Retina (tissue), 1 donor: Measurements from ENCODE around the gene SEPTIN10.
"Not testable (repeated sequence)": the region's sequence is repeated elsewhere in the genome, so short reads cannot be mapped to it uniquely, and the experiment has no call there.

Experiments
- DNase-seq: peaks from one replicate; pipeline ENCODE4 v3.0.0-alpha.2; 2016

The SEPTIN10 gene

GRCh38 chr2:109542384-109542783, 71.4 kb downstream of the SEPTIN10 start:
- DNase-seq: no peak

DNA sequence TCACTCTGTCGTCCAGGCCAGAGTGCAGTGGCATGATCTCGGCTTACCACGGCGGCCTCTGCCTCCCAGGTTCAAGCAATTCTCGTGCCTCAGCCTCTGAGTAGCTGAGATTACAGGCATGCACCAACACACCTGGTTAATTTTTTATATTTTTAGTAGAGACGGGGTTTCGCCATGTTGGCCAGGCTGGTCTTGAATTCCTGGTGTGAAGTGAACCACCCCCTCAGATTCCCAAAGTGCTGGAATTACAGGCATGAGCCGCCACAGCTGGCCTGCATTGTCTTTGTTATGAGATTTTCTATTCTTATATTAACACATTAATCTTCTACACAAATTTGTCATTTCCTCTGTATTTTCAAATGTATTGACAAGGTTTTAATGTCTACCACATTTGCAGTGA, 75.2 kb downstream of the SEPTIN10 start:
- no peak for DNase-seq

DNA sequence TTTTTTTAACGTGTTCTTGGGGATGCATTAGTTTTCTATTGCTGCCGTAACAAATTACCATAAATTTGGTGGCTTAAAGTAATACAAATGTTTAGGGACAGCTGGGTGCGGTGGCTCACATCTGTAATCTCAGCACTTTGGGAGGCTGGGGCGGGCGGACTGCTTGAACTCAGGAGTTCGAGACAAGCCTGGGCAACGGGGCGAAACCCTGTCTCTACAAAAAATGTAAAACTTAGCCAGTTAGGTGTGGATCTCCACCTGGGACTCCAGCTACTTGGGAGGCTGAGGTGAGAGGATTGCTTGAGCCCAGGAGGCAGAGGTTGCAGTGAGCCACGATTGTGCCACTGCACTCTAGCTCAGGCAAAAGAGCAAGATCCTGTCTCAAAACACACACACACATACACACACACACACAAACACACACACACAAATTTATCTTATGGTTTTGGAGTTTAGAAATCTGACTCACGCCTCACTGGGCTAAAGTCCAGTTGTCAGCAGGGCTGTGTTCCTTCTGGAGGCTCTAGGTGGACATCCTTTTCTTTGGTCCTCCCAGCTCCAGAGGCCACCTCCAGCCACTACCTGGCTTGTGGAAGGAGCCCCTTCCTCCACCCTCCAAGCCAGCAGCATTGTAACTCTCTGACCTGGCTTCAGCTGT, 76.1 kb downstream of the SEPTIN10 start:
- no peak for DNase-seq

DNA sequence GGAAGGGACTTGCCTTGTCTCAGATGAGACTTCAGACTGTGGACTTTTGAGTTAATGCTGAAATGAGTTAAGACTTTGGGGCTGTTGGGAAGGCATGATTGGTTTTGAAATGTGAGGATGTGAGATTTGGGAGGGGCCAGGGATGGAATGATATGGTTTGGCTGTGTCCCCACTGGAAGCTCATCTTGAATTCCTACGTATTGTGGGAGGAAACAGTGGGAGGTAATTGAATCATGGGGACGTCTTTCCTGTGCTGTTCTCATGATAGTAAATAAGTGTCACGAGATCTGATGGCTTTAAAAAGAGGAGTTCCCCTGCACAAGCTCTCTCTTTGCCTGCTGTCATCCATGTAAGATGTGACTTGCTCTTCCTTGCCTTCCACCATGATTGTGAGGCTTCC, 77.2 kb downstream of the SEPTIN10 start:
- DNase-seq: not testable (repeated sequence)

DNA sequence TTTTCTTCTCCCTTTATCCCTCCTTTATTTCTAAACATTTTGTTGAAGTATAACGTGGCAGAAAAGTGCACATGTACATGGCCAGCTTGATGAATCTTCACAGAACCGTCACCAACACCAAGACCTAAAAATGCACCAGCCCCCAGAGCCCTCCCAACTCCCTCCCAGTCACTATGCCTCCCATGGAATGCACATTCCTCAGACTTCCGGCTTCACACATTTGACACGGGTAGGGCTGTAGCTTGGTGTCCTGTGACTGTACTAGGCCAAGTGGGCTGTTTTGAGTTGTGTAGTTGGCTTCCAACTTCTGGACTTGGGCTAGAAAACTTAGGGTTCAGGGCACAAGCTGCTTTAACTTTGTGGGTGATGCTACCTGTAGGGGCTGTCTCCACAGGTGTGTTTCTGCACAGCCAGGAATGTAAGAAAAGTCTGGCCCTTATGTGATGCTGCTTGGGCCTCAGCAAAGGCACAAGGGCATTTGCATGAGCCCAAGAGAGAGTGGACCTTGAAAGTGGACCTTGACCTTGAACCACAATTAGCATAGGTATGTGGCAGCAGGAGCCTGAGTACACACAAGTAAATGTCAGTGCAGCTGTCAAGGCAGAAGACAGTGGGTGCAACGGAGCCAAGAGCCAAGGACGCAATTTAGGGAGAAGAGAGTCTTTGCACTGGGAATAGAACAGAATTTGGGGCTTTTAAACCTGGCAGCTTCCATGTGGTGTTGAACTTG, 78.4 kb downstream of the SEPTIN10 start:
- DNase-seq: no peak

DNA sequence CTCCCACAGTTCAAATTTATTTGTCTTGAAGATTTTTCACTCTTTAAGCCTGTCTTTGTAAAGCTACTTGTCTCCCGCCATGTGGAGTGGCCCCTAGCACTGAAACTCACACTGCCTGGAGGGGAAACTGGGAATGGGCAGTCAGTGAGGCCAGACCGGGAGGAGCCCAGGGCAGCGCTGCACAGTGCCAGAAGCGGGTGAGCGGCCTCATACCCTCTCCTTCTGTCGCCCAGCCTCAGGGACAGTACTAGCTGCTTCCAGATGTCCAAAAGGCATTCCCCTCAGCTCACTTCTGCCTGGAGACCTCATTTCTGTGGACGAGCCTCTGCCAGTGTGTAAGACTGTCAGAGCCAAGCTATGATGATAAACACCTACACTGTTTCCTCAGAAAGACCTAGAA, 79.9 kb downstream of the SEPTIN10 start:
- DNase-seq: no peak

DNA sequence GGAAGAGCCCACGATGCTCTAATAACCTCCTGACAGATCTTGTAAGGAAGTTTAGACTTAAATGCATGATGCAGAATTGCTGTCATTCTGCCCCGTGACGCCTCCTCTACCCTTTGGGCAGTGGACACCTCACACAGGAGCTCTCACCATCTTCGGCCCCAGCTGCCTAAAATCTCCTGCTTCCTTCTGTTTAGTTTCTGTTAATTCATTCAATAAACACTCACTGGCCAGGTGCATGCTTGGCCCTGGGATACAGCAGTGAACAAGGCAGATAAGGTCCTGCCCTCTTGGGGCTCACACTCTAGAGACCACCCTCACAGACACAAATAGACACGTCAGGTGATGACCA, 81.1 kb downstream of the SEPTIN10 start:
- DNase-seq: no peak

GRCh38 chr2:109531896-109532727, 81.7 kb downstream of the SEPTIN10 start:
- no peak for DNase-seq

DNA sequence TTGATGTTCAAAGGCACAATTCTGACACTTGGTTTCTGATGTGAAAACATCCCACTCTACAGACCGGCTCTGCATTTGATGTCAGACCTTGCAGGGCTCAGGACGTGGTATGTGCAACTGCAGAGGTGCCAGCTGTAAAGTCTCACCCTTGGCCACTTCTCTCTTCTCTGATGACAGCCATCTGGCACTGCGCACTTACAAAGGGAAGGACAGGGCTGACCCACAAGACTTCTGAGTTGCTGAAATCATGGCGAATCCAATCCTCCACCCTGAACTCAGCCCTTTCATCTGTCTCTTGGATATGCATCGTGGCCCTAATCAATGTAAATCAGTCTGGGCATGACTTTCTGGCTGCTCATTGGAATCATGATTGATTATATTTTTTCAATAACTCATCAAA, 82.5 kb downstream of the SEPTIN10 start:
- no peak for DNase-seq

GRCh38 chr2:109530712-109531111, 83.1 kb downstream of the SEPTIN10 start:
- no peak for DNase-seq

GRCh38 chr2:109529532-109530449, 84.0 kb downstream of the SEPTIN10 start:
- DNase-seq: no peak

DNA sequence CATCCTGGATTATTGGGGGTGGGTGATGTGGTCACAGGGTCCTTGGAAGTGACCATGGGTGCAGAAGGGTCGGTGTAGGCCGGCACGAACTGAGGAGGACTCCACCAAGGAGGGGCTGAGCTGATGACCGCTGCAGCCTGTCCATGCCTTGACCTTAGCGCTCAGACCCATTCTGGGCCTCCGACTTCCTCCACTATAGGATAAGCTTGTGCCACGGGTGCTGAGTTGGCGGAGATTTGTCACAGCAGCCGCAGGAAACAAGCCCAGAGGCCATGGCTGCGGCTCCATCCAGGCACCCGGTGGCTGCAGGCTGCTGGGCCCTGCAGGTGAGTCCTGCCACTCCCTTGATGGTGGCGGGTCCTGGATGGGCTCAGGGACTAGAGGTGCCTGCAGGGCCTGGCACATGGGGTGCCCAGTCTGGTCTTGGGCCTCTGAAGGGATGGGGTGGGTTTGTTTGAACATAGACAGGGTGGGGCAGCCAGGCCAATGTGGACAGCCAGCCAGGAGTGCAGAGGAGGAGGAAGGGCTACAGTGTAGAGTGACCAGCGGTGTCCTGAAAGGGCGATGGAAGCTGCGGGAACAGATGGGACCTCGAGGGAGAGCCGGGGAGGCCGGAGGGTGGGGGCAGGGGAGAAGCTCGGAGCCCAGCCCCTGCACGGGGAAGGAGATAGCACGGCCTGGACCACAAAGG, 84.8 kb downstream of the SEPTIN10 start:
- DNase-seq: no peak

- no peak for DNase-seq
Measured at GRCh38 chr2:109527846-109528705, 85.7 kb downstream of the SEPTIN10 start.

- no peak for DNase-seq
Measured at GRCh38 chr2:109527079-109527478, 86.7 kb downstream of the SEPTIN10 start.

- no peak for DNase-seq
Measured at GRCh38 chr2:109526442-109526970, 87.3 kb downstream of the SEPTIN10 start.

- no peak for DNase-seq
Measured at GRCh38 chr2:109525836-109526235, 87.9 kb downstream of the SEPTIN10 start.

- no peak for DNase-seq
Measured at GRCh38 chr2:109523536-109524361, 90.0 kb downstream of the SEPTIN10 start.

- DNase-seq: no peak
Measured at GRCh38 chr2:109523121-109523520, 90.6 kb downstream of the SEPTIN10 start.

- DNase-seq: no peak
Measured at GRCh38 chr2:109522063-109522374, 91.7 kb downstream of the SEPTIN10 start.
